ENCODE data around the gene FTSJ1.

DNA sequence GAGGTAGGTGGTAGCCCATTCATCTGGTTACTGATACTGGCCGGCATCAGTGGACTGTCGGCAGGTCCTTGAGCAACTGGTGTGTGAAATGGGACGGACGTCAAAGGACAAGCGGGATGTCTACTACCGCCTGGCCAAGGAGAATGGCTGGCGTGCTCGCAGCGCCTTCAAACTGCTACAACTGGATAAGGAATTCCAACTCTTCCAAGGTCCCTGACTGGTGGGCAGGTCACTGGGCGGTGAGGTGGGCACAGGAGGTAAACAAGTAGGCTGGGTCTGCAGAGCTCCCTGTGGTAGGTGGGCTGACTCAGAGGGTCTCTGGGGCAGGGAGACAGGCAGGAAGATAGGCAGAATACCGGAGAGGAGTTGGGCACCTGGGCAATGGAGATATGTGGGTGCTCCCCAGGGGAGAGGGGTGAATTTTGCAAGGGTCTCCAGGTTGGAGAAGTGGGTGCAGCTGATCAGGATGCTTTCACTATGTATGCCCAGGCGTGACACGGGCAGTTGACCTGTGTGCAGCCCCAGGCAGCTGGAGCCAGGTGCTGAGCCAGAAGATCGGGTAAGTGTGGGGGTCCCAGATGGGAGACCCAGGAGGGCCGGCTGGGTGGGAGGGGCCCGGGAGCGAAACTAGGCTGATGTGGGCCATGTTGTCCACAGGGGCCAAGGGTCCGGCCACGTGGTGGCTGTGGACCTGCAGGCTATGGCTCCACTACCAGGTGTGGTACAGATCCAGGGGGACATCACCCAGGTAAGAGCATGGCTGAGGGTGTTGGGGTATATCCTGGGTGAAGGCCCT lies 2.2 kb downstream of the FTSJ1 start:
- TF ChIP-seq, protein P1, sequence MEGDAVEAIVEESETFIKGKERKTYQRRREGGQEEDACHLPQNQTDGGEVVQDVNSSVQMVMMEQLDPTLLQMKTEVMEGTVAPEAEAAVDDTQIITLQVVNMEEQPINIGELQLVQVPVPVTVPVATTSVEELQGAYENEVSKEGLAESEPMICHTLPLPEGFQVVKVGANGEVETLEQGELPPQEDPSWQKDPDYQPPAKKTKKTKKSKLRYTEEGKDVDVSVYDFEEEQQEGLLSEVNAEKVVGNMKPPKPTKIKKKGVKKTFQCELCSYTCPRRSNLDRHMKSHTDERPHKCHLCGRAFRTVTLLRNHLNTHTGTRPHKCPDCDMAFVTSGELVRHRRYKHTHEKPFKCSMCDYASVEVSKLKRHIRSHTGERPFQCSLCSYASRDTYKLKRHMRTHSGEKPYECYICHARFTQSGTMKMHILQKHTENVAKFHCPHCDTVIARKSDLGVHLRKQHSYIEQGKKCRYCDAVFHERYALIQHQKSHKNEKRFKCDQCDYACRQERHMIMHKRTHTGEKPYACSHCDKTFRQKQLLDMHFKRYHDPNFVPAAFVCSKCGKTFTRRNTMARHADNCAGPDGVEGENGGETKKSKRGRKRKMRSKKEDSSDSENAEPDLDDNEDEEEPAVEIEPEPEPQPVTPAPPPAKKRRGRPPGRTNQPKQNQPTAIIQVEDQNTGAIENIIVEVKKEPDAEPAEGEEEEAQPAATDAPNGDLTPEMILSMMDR (conservative IDR thresholded peaks at IDR 0.05; ENCODE audit: low read depth, low read length), result no peak
- no peak for TF ChIP-seq EZH2 (IDR thresholded peaks at IDR 0.05; ENCODE audit: borderline replicate concordance, low read depth, low read length, poor library complexity, severe bottlenecking)

All from A673 (cell line).